ENCODE results near the gene ASPN. TPM values are rescaled to one million over a fixed set of nuclear protein-coding genes. Genes with fewer than 3 reads are reported as not detected.

ASPN gene
- total RNA-seq, 2 experiments from 2014 or later = not detected

- H3K9me3 Mint-ChIP-seq (ENCODE audit: low read depth) = no peaks in the 10 kb centered on the region
- ATAC-seq (no peak), DNase-seq (no peak)
- ChIA-PET POLR2A (no interaction called here), CTCF (interaction anchor here (1.2 kb wide), 1 partner anchor 17 kb away, joined by 4 read pairs; no protein-coding TSS in a partner anchor)
- no peaks in the 10 kb centered on the region for H3K4me1 Mint-ChIP-seq
- H3K27me3 Mint-ChIP-seq = no peaks in the 10 kb centered on the region
- H3K27ac Mint-ChIP-seq = no peak overlapping the region
- no peaks in the 10 kb centered on the region for H3K36me3 Mint-ChIP-seq (ENCODE audit: low read depth)
- intact Hi-C loops (cut with DNase I, micrococcal nuclease) = no loop called here
- no peak overlapping the region for H3K4me3 Mint-ChIP-seq
Observed at GRCh38 chr9:92463387-92463786, 18.9 kb downstream of the ASPN start.

- DNase-seq (no peak), ATAC-seq (no peak)
- H3K27ac Mint-ChIP-seq = no peak overlapping the region
- no peaks in the 10 kb centered on the region for H3K27me3 Mint-ChIP-seq
- H3K4me3 Mint-ChIP-seq = no peak overlapping the region
- H3K36me3 Mint-ChIP-seq (ENCODE audit: low read depth) = no peaks in the 10 kb centered on the region
- no peaks in the 10 kb centered on the region for H3K4me1 Mint-ChIP-seq
- H3K9me3 Mint-ChIP-seq (ENCODE audit: low read depth) = no peaks in the 10 kb centered on the region
- CTCF ChIA-PET = no interaction called here
- intact Hi-C loops (cut with DNase I, micrococcal nuclease) = no loop called here
- POLR2A ChIA-PET = no interaction called here
Observed at GRCh38 chr9:92457576-92457975, 24.7 kb downstream of the ASPN start.

DNA sequence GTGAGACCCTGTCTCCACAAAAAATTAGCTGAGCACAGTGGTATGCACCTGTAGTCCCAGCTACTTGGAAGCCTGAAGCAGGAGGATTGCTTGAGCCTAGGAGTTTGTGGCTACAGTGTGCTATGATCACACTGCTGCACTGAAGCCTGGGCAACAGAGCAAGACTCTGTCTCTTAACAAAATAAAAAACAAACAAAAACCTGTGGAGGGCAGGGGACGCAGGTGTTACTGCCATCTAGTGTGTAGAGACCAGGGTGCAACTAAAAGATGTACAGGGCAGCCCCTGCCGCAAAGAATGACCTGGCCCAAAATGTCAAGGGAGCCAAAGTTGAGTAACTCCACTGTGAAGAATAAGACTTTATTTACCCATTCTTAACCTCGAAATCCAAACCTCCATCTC is 27.1 kb downstream of the ASPN start:
- DNase-seq (peak; percentile 19), ATAC-seq (no peak)
- H3K27ac Mint-ChIP-seq = no peak overlapping the region
- ChIA-PET CTCF (interaction anchor here (0.8 to 1.2 kb wide), 3 partner anchors 10 to 315 kb away, joined by 3 to 4 read pairs (median 4); no protein-coding TSS in a partner anchor), POLR2A (no interaction called here)
- H3K4me1 Mint-ChIP-seq = no peaks in the 10 kb centered on the region
- no peaks in the 10 kb centered on the region for H3K9me3 Mint-ChIP-seq (ENCODE audit: low read depth)
- no peak overlapping the region for H3K4me3 Mint-ChIP-seq
- no peaks in the 10 kb centered on the region for H3K36me3 Mint-ChIP-seq (ENCODE audit: low read depth)
- intact Hi-C loops (cut with DNase I, micrococcal nuclease) = no loop called here
- no peaks in the 10 kb centered on the region for H3K27me3 Mint-ChIP-seq

DNA sequence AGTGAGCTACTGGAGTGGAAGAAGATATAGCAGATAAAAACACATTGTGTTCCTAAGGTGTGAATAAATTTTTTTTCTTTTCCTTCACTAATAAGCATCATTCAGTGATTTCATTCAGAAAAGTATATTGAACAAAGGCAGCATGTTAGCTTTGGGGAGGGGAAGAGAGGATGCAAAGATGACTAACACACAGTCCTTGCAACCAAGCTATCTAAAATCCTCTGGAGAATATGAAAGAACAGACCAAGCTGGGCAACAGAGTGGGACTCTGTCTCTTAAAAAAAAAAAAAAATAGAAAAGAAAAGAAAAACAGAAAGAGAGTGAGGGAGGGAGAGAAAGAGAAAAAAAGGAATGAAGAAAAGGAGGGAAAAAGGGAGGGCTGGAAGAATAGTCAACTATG is 35.8 kb downstream of the ASPN start:
- no peak overlapping the region for H3K27ac Mint-ChIP-seq
- no peaks in the 10 kb centered on the region for H3K27me3 Mint-ChIP-seq
- ChIA-PET POLR2A (interaction anchor here (0.6 kb wide), 1 partner anchor 141 kb away, joined by 6 read pairs; no protein-coding TSS in a partner anchor), CTCF (interaction anchor here (0.5 to 1.0 kb wide), 2 partner anchors 14 to 17 kb away, joined by 3 to 4 read pairs; no protein-coding TSS in a partner anchor)
- no peaks in the 10 kb centered on the region for H3K4me1 Mint-ChIP-seq
- intact Hi-C loops (cut with DNase I, micrococcal nuclease) = no loop called here
- ATAC-seq (no peak), DNase-seq (no peak)
- H3K9me3 Mint-ChIP-seq (ENCODE audit: low read depth) = no peaks in the 10 kb centered on the region
- H3K4me3 Mint-ChIP-seq = no peak overlapping the region
- H3K36me3 Mint-ChIP-seq (ENCODE audit: low read depth) = no peaks in the 10 kb centered on the region

GRCh38 chr9:92444841-92445240 is 37.5 kb downstream of the ASPN start:
- Mint-ChIP-seq H3K9me3 (ENCODE audit: low read depth) (no peaks in the 10 kb centered on the region), H3K27me3 (no peaks in the 10 kb centered on the region), H3K36me3 (ENCODE audit: low read depth) (no peaks in the 10 kb centered on the region), H3K27ac (no peak overlapping the region), H3K4me1 (peaks cover 3% of the 10 kb centered on the region), H3K4me3 (no peak overlapping the region)
- CTCF ChIA-PET = interaction anchor here (0.8 kb wide), 1 partner anchor 11 kb away, joined by 3 read pairs; no protein-coding TSS in a partner anchor
- no peak for DNase-seq
- ATAC-seq = no peak
- intact Hi-C loops (cut with DNase I, micrococcal nuclease) = no loop called here
- POLR2A ChIA-PET = no interaction called here

DNA sequence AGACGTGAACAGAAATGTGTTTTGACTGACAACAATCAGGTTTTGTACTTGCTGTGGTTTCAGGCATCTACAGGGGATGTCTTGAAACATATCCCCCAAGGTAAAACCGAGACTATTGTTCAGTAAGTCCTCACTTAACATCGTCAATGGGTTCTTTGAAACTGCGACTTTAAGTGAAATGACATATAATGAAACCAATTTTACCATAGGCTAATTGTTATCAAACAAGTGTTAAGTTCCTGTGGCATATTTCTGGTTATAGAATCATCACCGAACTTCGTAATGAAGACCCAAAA is 41.6 kb downstream of the ASPN start:
- Mint-ChIP-seq H3K9me3 (ENCODE audit: low read depth) (no peaks in the 10 kb centered on the region), H3K27ac (no peak overlapping the region), H3K4me1 (peaks cover 3% of the 10 kb centered on the region), H3K36me3 (ENCODE audit: low read depth) (no peaks in the 10 kb centered on the region), H3K27me3 (no peaks in the 10 kb centered on the region), H3K4me3 (no peak overlapping the region)
- ChIA-PET POLR2A (no interaction called here), CTCF (interaction anchor here (1.2 kb wide), 1 partner anchor 301 kb away, joined by 5 read pairs; no protein-coding TSS in a partner anchor)
- intact Hi-C loops (cut with DNase I, micrococcal nuclease) = no loop called here
- ATAC-seq = peak; percentile 66
- DNase-seq = no peak

DNA sequence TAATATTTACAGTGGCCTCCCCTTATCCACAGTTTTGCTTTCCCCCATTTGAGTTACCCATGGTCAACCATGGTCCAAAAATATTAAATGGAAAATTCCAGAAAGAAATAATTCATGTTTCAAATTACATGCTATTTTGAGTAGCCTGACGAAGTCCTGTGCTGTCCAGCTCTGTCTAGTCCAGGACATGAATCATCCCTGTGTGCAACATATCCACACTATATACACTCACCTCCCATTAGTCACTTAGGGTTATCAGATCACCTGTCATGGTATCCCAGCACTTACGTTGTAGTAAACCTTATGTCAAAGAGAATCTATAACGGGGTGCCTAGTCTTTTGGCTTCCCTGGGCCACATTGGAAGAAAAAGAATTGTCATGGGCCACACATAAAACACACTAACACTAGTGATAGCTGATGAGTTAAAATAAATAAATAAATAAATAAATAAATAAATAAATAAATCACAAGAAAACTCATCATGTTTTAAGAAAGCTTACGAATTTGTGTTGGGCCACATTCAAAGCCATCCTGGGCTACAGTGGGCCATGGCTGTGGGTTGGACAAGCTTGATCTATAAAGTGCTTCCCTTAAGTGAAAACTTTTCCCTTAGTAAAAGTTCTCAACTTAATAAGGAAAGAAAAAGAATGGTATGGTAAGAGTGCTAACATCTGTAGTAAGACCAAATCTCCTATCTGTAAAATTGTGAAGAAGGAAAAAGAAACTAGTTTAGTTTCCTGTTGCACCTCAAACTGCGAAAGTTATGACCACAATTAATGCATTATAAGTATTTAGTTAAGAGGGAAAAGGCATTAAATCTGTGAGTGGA is 42.2 kb downstream of the ASPN start:
- intact Hi-C loops (cut with DNase I, micrococcal nuclease) = loop anchor here in 1 of 2 experiments (2.0 to 5.0 kb wide), 2 partner anchors 113 to 299 kb away; partner anchors contain the start of genes CENPP and NOL8
- peaks cover 3% of the 10 kb centered on the region for H3K4me1 Mint-ChIP-seq
- ChIA-PET CTCF (interaction anchor here (0.7 to 1.2 kb wide), 2 partner anchors 15 to 300 kb away, joined by 3 to 5 read pairs; no protein-coding TSS in a partner anchor), POLR2A (no interaction called here)
- no peaks in the 10 kb centered on the region for H3K36me3 Mint-ChIP-seq (ENCODE audit: low read depth)
- DNase-seq = no peak
- H3K9me3 Mint-ChIP-seq (ENCODE audit: low read depth) = no peaks in the 10 kb centered on the region
- no peaks in the 10 kb centered on the region for H3K27me3 Mint-ChIP-seq
- no peak overlapping the region for H3K4me3 Mint-ChIP-seq
- H3K27ac Mint-ChIP-seq = no peak overlapping the region
- no peak for ATAC-seq

DNA sequence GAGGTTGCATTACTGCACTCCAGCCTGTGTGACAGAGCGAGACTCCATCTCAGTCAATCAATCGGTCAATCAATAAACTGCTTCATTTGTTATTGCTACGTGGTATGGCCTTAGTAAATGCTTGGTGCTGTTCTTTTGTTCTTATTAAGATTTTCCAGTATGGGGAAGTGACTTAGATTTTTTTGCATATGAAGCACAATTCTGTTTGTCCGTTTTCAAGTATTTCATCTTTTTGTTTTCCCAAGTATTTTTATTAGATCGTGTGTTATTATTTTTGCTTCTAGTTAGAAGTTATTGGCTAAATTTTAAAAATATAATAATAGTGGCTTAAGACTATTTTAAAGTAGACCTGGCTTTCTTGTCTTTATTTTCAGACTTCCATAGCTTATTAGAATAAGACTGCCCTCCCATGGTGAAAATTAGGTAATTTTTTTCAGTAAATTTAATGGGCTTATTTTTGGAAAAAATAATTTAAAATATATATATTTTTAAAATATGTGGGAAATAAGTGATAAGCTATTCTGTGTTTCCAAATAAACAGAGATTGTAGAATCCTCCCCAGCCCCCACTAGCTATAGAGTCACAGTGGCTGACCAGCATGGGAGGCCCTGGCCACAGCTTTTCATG is 43.3 kb downstream of the ASPN start:
- no peak overlapping the region for H3K4me3 Mint-ChIP-seq
- peaks cover 3% of the 10 kb centered on the region for H3K4me1 Mint-ChIP-seq
- intact Hi-C loops (cut with DNase I, micrococcal nuclease) = loop anchor here in 1 of 2 experiments (2.0 to 5.0 kb wide), 2 partner anchors 112 to 298 kb away; partner anchors contain the start of genes CENPP and NOL8
- CTCF ChIA-PET = interaction anchor here (0.7 to 1.0 kb wide), 4 partner anchors 14 to 298 kb away, joined by 3 read pairs; partner anchors contain the start of gene CENPP
- no peak for ATAC-seq
- H3K36me3 Mint-ChIP-seq (ENCODE audit: low read depth) = no peaks in the 10 kb centered on the region
- H3K27ac Mint-ChIP-seq = no peak overlapping the region
- H3K27me3 Mint-ChIP-seq = no peaks in the 10 kb centered on the region
- no peak for DNase-seq
- POLR2A ChIA-PET = no interaction called here
- H3K9me3 Mint-ChIP-seq (ENCODE audit: low read depth) = no peaks in the 10 kb centered on the region

GRCh38 chr9:92435263-92435662 is 47.0 kb downstream of the ASPN start:
- POLR2A ChIA-PET = no interaction called here
- Mint-ChIP-seq H3K36me3 (ENCODE audit: low read depth) (no peaks in the 10 kb centered on the region), H3K4me1 (no peaks in the 10 kb centered on the region), H3K4me3 (no peak overlapping the region), H3K9me3 (ENCODE audit: low read depth) (no peaks in the 10 kb centered on the region), H3K27ac (no peak overlapping the region), H3K27me3 (no peaks in the 10 kb centered on the region)
- DNase-seq = no peak
- no peak for ATAC-seq
- CTCF ChIA-PET = no interaction called here
- intact Hi-C loops (cut with DNase I, micrococcal nuclease) = loop anchor here in 1 of 2 experiments (5.0 kb wide), 1 partner anchor 108 kb away; the partner anchor contains the start of genes CENPP and NOL8

DNA sequence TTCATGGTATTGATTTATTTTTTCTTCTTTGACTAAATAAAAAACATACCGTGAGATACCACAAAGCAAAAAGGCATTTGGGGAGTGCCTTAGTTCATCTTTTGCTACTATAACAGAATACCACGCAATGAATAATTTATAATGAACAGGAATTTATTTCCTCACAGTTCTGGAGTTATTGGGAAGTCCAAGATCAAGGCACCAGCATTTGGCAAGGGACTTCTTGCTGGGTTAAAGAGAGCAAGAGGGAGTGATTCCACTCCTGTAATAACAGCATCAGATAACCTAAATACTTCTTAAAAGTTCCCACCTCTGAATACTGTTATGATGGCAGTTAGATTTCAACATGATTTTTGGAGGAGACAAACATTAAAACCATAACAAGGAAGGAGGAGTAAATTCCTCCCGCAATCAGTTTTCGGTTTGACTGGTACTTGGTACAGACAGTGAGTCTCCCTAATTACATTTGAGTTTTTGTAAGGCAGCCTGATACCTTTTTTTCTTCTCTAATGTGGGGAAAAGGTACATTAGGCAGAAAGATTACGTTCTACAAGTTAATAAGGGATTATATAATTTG is 49.2 kb downstream of the ASPN start:
- Mint-ChIP-seq H3K4me1 (no peaks in the 10 kb centered on the region), H3K36me3 (ENCODE audit: low read depth) (no peaks in the 10 kb centered on the region), H3K27me3 (no peaks in the 10 kb centered on the region), H3K9me3 (ENCODE audit: low read depth) (no peaks in the 10 kb centered on the region), H3K27ac (no peak overlapping the region), H3K4me3 (no peak overlapping the region)
- ChIA-PET POLR2A (no interaction called here), CTCF (no interaction called here)
- intact Hi-C loops (cut with DNase I, micrococcal nuclease) = no loop called here
- no peak for DNase-seq
- ATAC-seq = no peak

DNA sequence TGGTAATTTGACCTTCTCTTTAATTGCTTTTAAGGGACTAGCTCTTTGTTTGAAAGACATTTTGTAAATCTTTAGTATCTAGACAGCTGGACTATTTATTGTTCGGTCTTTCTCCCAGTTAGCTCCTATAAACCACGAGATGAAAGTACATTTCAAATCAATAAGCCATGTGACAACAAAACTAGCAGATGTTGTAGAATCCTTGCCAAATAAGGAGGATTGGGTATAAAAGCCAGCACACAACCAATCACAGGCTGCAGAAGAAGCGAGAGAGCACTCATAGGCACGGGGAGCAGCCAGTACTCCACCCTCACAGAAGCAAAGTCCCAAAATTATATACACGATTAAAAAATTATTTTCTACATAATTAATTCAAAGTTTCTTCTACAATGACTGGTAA is 50.0 kb downstream of the ASPN start:
- Mint-ChIP-seq H3K27ac (no peak overlapping the region), H3K9me3 (ENCODE audit: low read depth) (no peaks in the 10 kb centered on the region), H3K4me1 (no peaks in the 10 kb centered on the region), H3K27me3 (no peaks in the 10 kb centered on the region), H3K36me3 (ENCODE audit: low read depth) (no peaks in the 10 kb centered on the region), H3K4me3 (no peak overlapping the region)
- ChIA-PET CTCF (interaction anchor here (0.5 to 0.8 kb wide), 2 partner anchors 14 to 54 kb away, joined by 3 read pairs; no protein-coding TSS in a partner anchor), POLR2A (no interaction called here)
- intact Hi-C loops (cut with DNase I, micrococcal nuclease) = no loop called here
- ATAC-seq = no peak
- no peak for DNase-seq
